ENCODE results near the gene CCDC158. TPM values are rescaled to one million over a fixed set of nuclear protein-coding genes. Genes with fewer than 3 reads are reported as not detected.
"Not testable (repeated sequence)": the region's sequence is repeated elsewhere in the genome, so short reads cannot be mapped to it uniquely, and the experiment has no call there.

The CCDC158 gene
- total RNA-seq, 1 donor from 2014 or later = 0.69 TPM

GRCh38 chr4:76365636-76366035 lies 55.3 kb downstream of the CCDC158 start:
- DNase-seq = no peak

GRCh38 chr4:76364763-76365162 lies 56.2 kb downstream of the CCDC158 start:
- DNase-seq = no peak

- no peak for DNase-seq
Observed at GRCh38 chr4:76363556-76364290, 57.2 kb downstream of the CCDC158 start.

- no peak for DNase-seq
Observed at GRCh38 chr4:76361689-76362412, 59.1 kb downstream of the CCDC158 start.

GRCh38 chr4:76359881-76360466 lies 61.0 kb downstream of the CCDC158 start:
- not testable (repeated sequence) for DNase-seq

- no peak for DNase-seq
Observed at GRCh38 chr4:76357981-76358380, 63.0 kb downstream of the CCDC158 start.

GRCh38 chr4:76354517-76355473 lies 66.1 kb downstream of the CCDC158 start:
- no peak for DNase-seq

GRCh38 chr4:76342803-76343202 lies 78.1 kb downstream of the CCDC158 start:
- no peak for DNase-seq

- DNase-seq = no peak
Observed at GRCh38 chr4:76342191-76342590, 78.8 kb downstream of the CCDC158 start.

GRCh38 chr4:76341063-76341462 lies 79.9 kb downstream of the CCDC158 start:
- no peak for DNase-seq

GRCh38 chr4:76339364-76339763 lies 81.6 kb downstream of the CCDC158 start:
- DNase-seq = no peak

GRCh38 chr4:76334885-76335284 lies 86.1 kb downstream of the CCDC158 start:
- DNase-seq = no peak

- no peak for DNase-seq
Observed at GRCh38 chr4:76326515-76326914, 94.4 kb downstream of the CCDC158 start.

GRCh38 chr4:76325072-76325471 lies 95.9 kb downstream of the CCDC158 start:
- DNase-seq = no peak

GRCh38 chr4:76322236-76322635 lies 98.7 kb downstream of the CCDC158 start:
- no peak for DNase-seq

GRCh38 chr4:76316131-76316530 lies 104.8 kb downstream of the CCDC158 start:
- no peak for DNase-seq

GRCh38 chr4:76315267-76315918 lies 105.5 kb downstream of the CCDC158 start:
- DNase-seq = no peak

GRCh38 chr4:76313547-76313946 lies 107.4 kb downstream of the CCDC158 start:
- DNase-seq = no peak

GRCh38 chr4:76312457-76312856 lies 108.5 kb downstream of the CCDC158 start:
- DNase-seq = no peak

GRCh38 chr4:76311896-76312331 lies 109.0 kb downstream of the CCDC158 start:
- DNase-seq = no peak

- DNase-seq = no peak
Observed at GRCh38 chr4:76310683-76311082, 110.3 kb downstream of the CCDC158 start.

All from skin of body (tissue), 2 donors.